Esophagus (tissue), 2 donors: ENCODE results near the gene METTL16. TPM values are rescaled to one million over a fixed set of nuclear protein-coding genes. Genes with fewer than 3 reads are reported as not detected.
"Not testable (repeated sequence)": the region's sequence is repeated elsewhere in the genome, so short reads cannot be mapped to it uniquely, and the experiment has no call there.

ENCODE experiments used
- H3K27ac ChIP-seq, 2 donors: one replicate each; pipeline ENCODE4 v1.5.1; 2013; ENCODE audit warnings: low read depth in 2 of 2, mild to moderate bottlenecking in 2 of 2, inconsistent platforms in 1 of 2, low read length in 1 of 2, moderate library complexity in 1 of 2
- H3K27me3 ChIP-seq, 2 donors: one replicate each; pipeline ENCODE4 v1.6.1; 2013; ENCODE audit warnings: low read length in 2 of 2, control low read depth in 1 of 2, mild to moderate bottlenecking in 1 of 2; ENCODE audit not compliant: insufficient read depth in 2 of 2, control insufficient read depth in 1 of 2
- H3K36me3 ChIP-seq, 2 donors: one replicate each; pipeline ENCODE4 v1.6.1; 2013; ENCODE audit warnings: low read length in 1 of 2; ENCODE audit not compliant: control insufficient read depth in 2 of 2, insufficient read depth in 2 of 2
- H3K4me1 ChIP-seq, 2 donors: one replicate each; pipeline ENCODE4 v1.6.1; 2013; ENCODE audit warnings: low read length in 1 of 2; ENCODE audit not compliant: control insufficient read depth in 2 of 2, insufficient read depth in 2 of 2
- H3K4me3 ChIP-seq, 2 donors: one replicate each; pipeline ENCODE4 v1.5.1; 2013; ENCODE audit warnings: low read length in 2 of 2, mild to moderate bottlenecking in 2 of 2, low read depth in 1 of 2, moderate library complexity in 1 of 2
- H3K9me3 ChIP-seq, 2 donors: one replicate each; pipeline ENCODE4 v1.6.1; 2013; ENCODE audit warnings: mild to moderate bottlenecking in 2 of 2, low read depth in 1 of 2, low read length in 1 of 2, moderate library complexity in 1 of 2; ENCODE audit not compliant: control insufficient read depth in 2 of 2, insufficient read depth in 1 of 2
- WGBS, 2 donors: extraction: QIAGEN DNeasy Blood & Tissue Kit; methylation state at CpG; one replicate each; pipeline ENCODE4 v1.1.7; 2013; 5-methylcytosine and 5-hydroxymethylcytosine counted together
- polyA plus RNA-seq, 2 donors: library from polyadenylated mRNA; stranded (reverse); fragments of 200-250 nt; gene quantifications; one replicate each; pipeline ENCODE4 v1.2.3, GENCODE V29; 2013
- donor health status: healthy with polysubstance abuse.
- donor health status: Bipolar disorder and iron deficiency.

The METTL16 gene
- polyA plus RNA-seq, 2 donors, result 10.0 to 15.1 TPM

- no peak overlapping the region for H3K4me3 ChIP-seq
- peaks cover 5 to 16% of the 10 kb centered on the region in 2 donors for H3K36me3 ChIP-seq
- H3K9me3 ChIP-seq, result no peaks in the 10 kb centered on the region
- H3K27me3 ChIP-seq, result no peaks in the 10 kb centered on the region
- 77 to 79% methylated on average over 3 of the region's 3 CpGs for WGBS, 2 donors
- no peak overlapping the region for H3K27ac ChIP-seq
- no peaks in the 10 kb centered on the region for H3K4me1 ChIP-seq
These were observed 51.8 kb downstream of the METTL16 start for GRCh38 chr17:2459917-2460271.

- WGBS, 2 donors, result 95% methylated on average over 4 of the region's 4 CpGs
- peaks cover 3 to 9% of the 10 kb centered on the region in 2 donors for H3K36me3 ChIP-seq
- H3K4me3 ChIP-seq, result no peak overlapping the region
These were observed 53.8 kb downstream of the METTL16 start for GRCh38 chr17:2457913-2458312.

GRCh38 chr17:2456475-2456874 is 55.2 kb downstream of the METTL16 start:
- H3K9me3 ChIP-seq, result no peaks in the 10 kb centered on the region
- no peak overlapping the region for H3K27ac ChIP-seq
- 86 to 91% methylated on average over 3 of the region's 3 CpGs for WGBS, 2 donors
- no peak overlapping the region for H3K4me3 ChIP-seq
- no peaks in the 10 kb centered on the region for H3K4me1 ChIP-seq
- no peaks in the 10 kb centered on the region for H3K27me3 ChIP-seq
- H3K36me3 ChIP-seq, result peaks cover 0 to 3% of the 10 kb centered on the region in 2 donors

More at GRCh38 chr17:2457913-2458312, 53.8 kb downstream of the METTL16 start:
- H3K27ac ChIP-seq, result no peak overlapping the region
- H3K9me3 ChIP-seq, result no peaks in the 10 kb centered on the region
- H3K4me1 ChIP-seq, result no peaks in the 10 kb centered on the region
- H3K27me3 ChIP-seq, result no peaks in the 10 kb centered on the region

DNA sequence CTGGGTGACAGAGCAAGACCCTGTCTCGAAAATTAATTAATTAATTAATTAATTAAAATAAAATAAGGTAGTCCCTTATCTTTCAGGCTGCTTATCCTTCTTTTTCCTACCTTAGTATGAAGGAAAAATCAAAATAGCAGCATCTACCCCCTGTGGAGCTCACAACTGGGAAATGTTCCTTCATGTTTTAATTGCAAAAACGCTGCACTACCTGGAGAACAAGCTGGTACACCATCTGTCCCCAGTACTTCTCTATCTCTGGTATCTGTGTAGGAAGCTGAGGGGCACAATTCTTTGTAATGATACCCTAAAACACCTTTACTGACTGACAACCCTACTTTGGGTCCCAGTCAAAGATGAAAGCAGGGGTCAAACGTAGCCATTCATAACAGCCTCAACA is 55.7 kb downstream of the METTL16 start:
- whole genome bisulfite sequencing, 2 donors, result 89 to 97% methylated on average over 3 of the region's 3 CpGs
- H3K27ac ChIP-seq, result no peak overlapping the region
- no peaks in the 10 kb centered on the region for H3K9me3 ChIP-seq
- no peak overlapping the region for H3K4me3 ChIP-seq
- H3K36me3 ChIP-seq, result peaks cover 0 to under 1% of the 10 kb centered on the region in 2 donors
- no peaks in the 10 kb centered on the region for H3K4me1 ChIP-seq
- no peaks in the 10 kb centered on the region for H3K27me3 ChIP-seq

DNA sequence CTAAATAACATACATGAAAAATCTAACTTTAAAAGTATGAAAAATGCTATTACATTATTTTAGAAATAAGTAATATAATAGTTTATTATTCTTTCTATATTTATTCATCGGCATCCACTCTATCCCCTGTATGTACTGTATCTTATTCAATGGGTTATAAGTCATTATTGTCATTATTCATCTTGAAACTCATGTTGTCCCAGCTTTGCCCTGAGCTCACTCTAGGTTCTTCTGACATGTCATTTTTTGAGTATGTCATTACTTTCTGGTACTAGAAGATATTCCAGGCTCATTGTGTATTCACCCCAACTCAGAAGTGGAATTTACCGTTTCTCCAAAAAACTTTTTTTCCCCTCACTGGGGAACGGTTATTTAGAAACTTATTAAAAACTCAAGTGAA is 57.8 kb downstream of the METTL16 start:
- Histone ChIP-seq H3K4me1 (no peaks in the 10 kb centered on the region), H3K4me3 (no peak overlapping the region), H3K9me3 (no peaks in the 10 kb centered on the region), H3K27ac (no peak overlapping the region), H3K36me3 (no peaks in the 10 kb centered on the region), H3K27me3 (no peaks in the 10 kb centered on the region)
- 79 to 80% methylated on average over 3 of the region's 3 CpGs for WGBS, 2 donors

- Histone ChIP-seq H3K36me3 (no peaks in the 10 kb centered on the region), H3K27me3 (no peaks in the 10 kb centered on the region), H3K9me3 (no peaks in the 10 kb centered on the region), H3K4me1 (no peaks in the 10 kb centered on the region), H3K27ac (no peak overlapping the region), H3K4me3 (no peak overlapping the region)
- WGBS, 2 donors, result 64 to 74% methylated on average over 6 of the region's 6 CpGs
These were observed 58.4 kb downstream of the METTL16 start for GRCh38 chr17:2453325-2453724.

- Histone ChIP-seq H3K4me3 (no peak overlapping the region), H3K27me3 (no peaks in the 10 kb centered on the region), H3K27ac (no peak overlapping the region), H3K9me3 (no peaks in the 10 kb centered on the region), H3K36me3 (no peaks in the 10 kb centered on the region), H3K4me1 (no peaks in the 10 kb centered on the region)
- 85% methylated on average over 6 of the region's 6 CpGs for WGBS, 2 donors
These were observed 59.4 kb downstream of the METTL16 start for GRCh38 chr17:2452216-2452750.

- Histone ChIP-seq H3K4me1 (no peaks in the 10 kb centered on the region), H3K36me3 (no peaks in the 10 kb centered on the region), H3K27ac (no peak overlapping the region), H3K27me3 (no peaks in the 10 kb centered on the region), H3K9me3 (no peaks in the 10 kb centered on the region), H3K4me3 (no peak overlapping the region)
- 75 to 78% methylated on average over 5 of the region's 5 CpGs for WGBS, 2 donors
These were observed 61.6 kb downstream of the METTL16 start for GRCh38 chr17:2450016-2450650.

DNA sequence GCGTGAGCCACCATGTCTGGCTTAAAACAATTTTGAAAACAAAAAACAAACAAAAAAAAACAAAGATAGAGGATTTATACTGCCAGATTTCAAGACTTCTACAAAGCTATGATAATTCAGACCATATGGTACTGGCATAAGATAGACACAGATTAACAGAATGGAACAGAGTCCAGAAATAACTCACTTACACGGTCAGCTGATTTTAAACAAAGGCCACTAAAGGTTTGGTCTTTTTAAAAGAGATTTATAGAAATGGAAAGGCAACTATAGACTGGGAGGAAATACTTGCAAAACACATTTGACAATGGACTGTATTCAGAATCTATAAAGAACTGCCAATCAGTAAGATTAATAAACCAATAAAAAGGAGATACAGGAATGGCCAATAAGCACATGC is 62.2 kb downstream of the METTL16 start:
- Histone ChIP-seq H3K36me3 (no peaks in the 10 kb centered on the region), H3K27me3 (no peaks in the 10 kb centered on the region), H3K27ac (no peak overlapping the region), H3K4me3 (no peak overlapping the region), H3K9me3 (no peaks in the 10 kb centered on the region), H3K4me1 (no peaks in the 10 kb centered on the region)
- WGBS, 2 donors, result 81 to 83% methylated on average over 2 of the region's 2 CpGs

DNA sequence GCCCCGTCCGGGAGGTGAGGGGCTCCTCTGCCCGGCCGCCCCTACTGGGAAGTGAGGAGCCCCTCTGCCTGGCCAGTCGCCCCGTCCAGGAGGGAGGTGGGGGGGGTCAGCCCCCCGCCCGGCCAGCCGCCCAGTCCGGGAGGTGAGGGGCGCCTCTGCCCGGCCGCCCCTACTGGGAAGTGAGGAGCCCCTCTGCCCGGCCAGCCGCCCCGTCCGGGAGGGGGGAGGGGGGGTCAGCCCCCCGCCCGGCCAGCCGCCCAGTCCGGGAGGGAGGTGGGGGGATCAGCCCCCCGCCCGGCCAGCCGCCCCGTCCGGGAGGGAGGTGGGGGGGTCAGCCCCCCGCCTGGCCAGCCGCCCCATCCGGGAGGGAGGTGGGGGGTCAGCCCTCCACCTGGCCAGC is 64.2 kb downstream of the METTL16 start:
- H3K36me3 ChIP-seq, H3K4me3 ChIP-seq, H3K4me1 ChIP-seq, H3K9me3 ChIP-seq, H3K27me3 ChIP-seq, H3K27ac ChIP-seq: not testable (repeated sequence)
- 94% methylated on average over 8 of the region's 29 CpGs; no CpG with 5 or more reads in 1 of the 2 donors for WGBS, 2 donors
